K562 (cell line): ENCODE measurements around the gene FLAD1. TPM values are rescaled to one million over a fixed set of nuclear protein-coding genes. Genes with fewer than 3 reads are reported as not detected.

Source experiments
- CGGBP1 ChIP-seq: fragments of 250-450 bp; sonication (Bioruptor Pico); IDR thresholded peaks from 2 replicates; pipeline ENCODE4 v1.9.0; 2021; ENCODE audit warnings: mild to moderate bottlenecking
- CTCF ChIP-seq, 3 experiments: IDR thresholded peaks in 2 of 3; conservative IDR thresholded peaks in 1 of 3; 2 replicates each; pipeline ENCODE4 v1.5.1; 2011 to 2012; ENCODE audit warnings: low read length in 3 of 3, mild to moderate bottlenecking in 3 of 3, control low read depth in 2 of 3, improper control_type of control experiment in 1 of 3, inconsistent platforms in 1 of 3, low read depth in 1 of 3, mixed read lengths in 1 of 3, moderate library complexity in 1 of 3; ENCODE audit not compliant: insufficient read depth in 2 of 3
- E2F1 ChIP-seq: sonication (generic); formaldehyde crosslinking; IDR thresholded peaks from 2 replicates; pipeline ENCODE4 v1.8.1; 2023; ENCODE audit warnings: mild to moderate bottlenecking, missing genetic modification reagents, moderate library complexity
- ELF1 ChIP-seq: fragments of 200-800 bp; sonication (Bioruptor generic); IDR thresholded peaks from 2 replicates; pipeline ENCODE4 v1.6.1; 2016; ENCODE audit warnings: missing genetic modification characterization, missing compliant biosample characterization
- HCFC1 ChIP-seq: IDR thresholded peaks from 2 replicates; pipeline ENCODE4 v1.6.1; 2012; ENCODE audit warnings: low read depth, low read length, improper control_type of control experiment
- NBN ChIP-seq: fragments of 450-650 bp; IDR thresholded peaks from 2 replicates; pipeline ENCODE4 v1.6.1; 2016; ENCODE audit warnings: low read depth, mild to moderate bottlenecking
- NRF1 ChIP-seq, 2 experiments: fragments of 450-650 bp; IDR thresholded peaks in 1 of 2; conservative IDR thresholded peaks in 1 of 2; 2 replicates each; pipeline ENCODE4 v1.6.1; 2014; ENCODE audit warnings: mild to moderate bottlenecking in 2 of 2
- RNF2 ChIP-seq: sonication (generic); IDR thresholded peaks from 2 replicates; pipeline ENCODE4 v1.6.1; 2016
- SAP30 ChIP-seq: fragments of 200-600 bp; sonication (generic); IDR thresholded peaks from 2 replicates; pipeline ENCODE4 v1.6.1; 2012; ENCODE audit warnings: borderline replicate concordance, low read depth, mild to moderate bottlenecking, moderate library complexity, low read length, control low read depth, inconsistent platforms; ENCODE audit not compliant: insufficient read depth, poor library complexity, severe bottlenecking
- SMARCE1 ChIP-seq: fragments of 450-650 bp; IDR thresholded peaks from 2 replicates; pipeline ENCODE4 v1.7.1; 2016; ENCODE audit warnings: mild to moderate bottlenecking
- STAT5A ChIP-seq: IDR thresholded peaks from 2 replicates; pipeline ENCODE4 v1.6.1; 2012; ENCODE audit warnings: low read length, inconsistent platforms, borderline replicate concordance
- SUPT5H ChIP-seq: fragments of 450-650 bp; IDR thresholded peaks from 2 replicates; pipeline ENCODE4 v1.6.1; 2016
- ZBTB11 ChIP-seq, 3 experiments: fragments of 200-800 bp in 1 of 3; fragments of 250-450 bp in 1 of 3; fragments of 450-650 bp in 1 of 3; sonication (Bioruptor Pico) in 1 of 3; sonication (Bioruptor generic) in 1 of 3; formaldehyde crosslinking in 1 of 3; IDR thresholded peaks; 2 replicates each; pipeline versions ENCODE4 v1.6.1 to v1.8.0; 2016 to 2022; ENCODE audit warnings: mild to moderate bottlenecking in 2 of 3, missing genetic modification characterization in 2 of 3, missing compliant biosample characterization in 1 of 3, moderate library complexity in 1 of 3
- ZNF41 ChIP-seq: fragments of 250-450 bp; sonication (Bioruptor Pico); conservative IDR thresholded peaks from 2 replicates; pipeline ENCODE4 v1.4.0; 2020; ENCODE audit warnings: mild to moderate bottlenecking
- ZNF766 ChIP-seq: fragments of 200-800 bp; sonication (Bioruptor generic); conservative IDR thresholded peaks from 2 replicates; pipeline ENCODE4 v1.6.1; 2016; ENCODE audit warnings: missing genetic modification characterization, missing compliant biosample characterization
- polyA plus RNA-seq, 8 experiments: library from polyadenylated mRNA; depleted of rRNA in 4 of 8; stranded (reverse) in 5 of 8; unstranded in 3 of 8; fragments of >200 nt; fragmentation: Nextera tagmentation in 2 of 8; fragmentation: Illumina TruSeq in 1 of 8; extraction: Ambion mirVana in 2 of 8; extraction: Trizol in 1 of 8; gene quantifications; 2 replicates each; pipeline versions ENCODE4 v1.2.1 to v1.2.3, GENCODE V29; 2011 to 2014; ENCODE audit warnings: inconsistent platforms in 1 of 8, missing spikeins in 1 of 8
- total RNA-seq, 7 experiments: library from RNA; depleted of rRNA in 6 of 7; stranded (reverse); fragments of >200 nt in 6 of 7; fragmentation: Illumina TruSeq in 2 of 7; extraction: Trizol in 2 of 7; gene quantifications; 2 replicates each; pipeline versions ENCODE4 v1.2.1 to v1.2.3, GENCODE V29; 2011 to 2021; ENCODE audit warnings: low replicate concordance in 1 of 7

FLAD1 gene
- total and polyA plus RNA-seq, 9 of the 15 experiments (the other 6 are each of a cell fraction or from before 2014, with no cell fraction given) = 24.9 to 85.8 (median 67.0) TPM

- TF ChIP-seq HCFC1 (peak; percentile 57), NBN (peak; percentile 34; the same call in 1 of the 2 replicates), SUPT5H (peak; percentile 91), SAP30 (peak; percentile 47), NRF1 (conservative IDR thresholded peaks at IDR 0.05 in 1 of 2, IDR thresholded peaks at IDR 0.05 in 1 of 2) (peak; percentile 80 to 83), ZNF766 (CRISPR knock-in tag) (no peak), SMARCE1 (0 out of 2 replicates have a peak, but pooled peaks have one; percentile 18), STAT5A (no peak), ELF1 (tag) (peak; percentile 74; the same call in 1 of the 2 replicates), RNF2 (no peak), ZBTB11 (CRISPR knock-in tag; IDR thresholded peaks at IDR 0.05) (peak in 2 of 3 experiments; percentile 21 to 78; a peak in 3 of 6 replicates), CTCF (IDR thresholded peaks at IDR 0.05 in 2 of 3, conservative IDR thresholded peaks at IDR 0.05 in 1 of 3; ENCODE audit: insufficient read depth in 2 of 3, low read depth in 1 of 3, low read length in 3 of 3) (peak; percentile 64 to 86 (median 70)), ZNF41 (CRISPR knock-in tag) (0 out of 2 replicates have a peak, but pooled peaks have one; percentile 14), CGGBP1 (CRISPR knock-in tag) (no peak; the same call in 1 of the 2 replicates), E2F1 (CRISPR knock-in tag) (0 out of 2 replicates have a peak, but pooled peaks have one; percentile 67)
These were observed 21.7 kb upstream of the FLAD1 start, which contains the start of gene PYGO2 (continued) for GRCh38 chr1:154961207-154962155.
